HG03469 (cell line): ENCODE results near the gene KRT80.

Experiments
- ATAC-seq: cut with Tn5 transposase; IDR thresholded peaks from one replicate; pipeline ENCODE4 v1.9.1; 2021; ENCODE audit warnings: mild to moderate bottlenecking, moderate library complexity, moderate number of reproducible peaks; ENCODE audit not compliant: unreplicated experiment

Gene KRT80

DNA sequence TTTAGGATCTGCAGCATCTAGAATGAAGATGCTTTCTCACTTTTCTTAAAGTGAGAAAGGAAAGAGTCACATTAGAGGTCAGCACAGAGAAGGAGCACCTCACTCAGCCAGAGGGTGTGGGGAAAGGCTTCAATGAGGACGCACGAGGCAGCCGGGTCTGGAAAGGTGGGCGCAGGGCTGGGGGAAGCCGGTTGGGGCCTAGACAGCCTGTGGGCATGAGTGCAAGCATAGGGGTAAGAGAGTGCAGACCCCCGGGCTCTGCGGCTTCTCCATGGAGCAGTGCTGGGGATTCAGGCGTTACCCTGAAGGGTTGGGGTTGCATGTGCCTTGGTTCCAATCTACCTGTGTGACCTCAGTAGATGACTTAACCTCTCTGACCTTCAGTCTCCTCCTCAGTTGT, 49.9 kb downstream of the KRT80 start:
- no peak for ATAC-seq

GRCh38 chr12:52141306-52141705, 50.5 kb downstream of the KRT80 start:
- no peak for ATAC-seq

DNA sequence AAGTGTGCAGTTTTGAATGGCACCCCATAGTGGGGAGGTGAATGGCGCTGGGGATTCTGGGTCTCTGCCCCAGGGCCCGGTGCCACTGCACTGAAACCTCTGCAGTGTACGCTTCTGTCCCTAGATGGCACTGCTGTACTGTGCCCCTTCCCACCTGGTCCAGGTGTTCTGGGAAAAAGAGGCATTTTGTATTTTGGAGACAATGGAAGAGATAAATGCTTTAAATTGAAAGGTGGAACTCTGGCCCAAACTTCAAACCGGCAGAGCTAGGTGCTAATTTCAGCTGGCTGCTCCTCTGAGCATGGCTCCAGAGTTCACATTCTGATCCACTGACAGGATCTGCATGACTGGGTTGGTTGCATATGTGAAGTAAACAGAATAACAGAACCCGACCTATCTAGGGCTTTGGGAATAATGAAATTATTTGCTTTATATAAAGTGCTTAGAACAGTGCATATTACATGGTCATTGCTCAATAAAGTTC, 52.2 kb downstream of the KRT80 start:
- ATAC-seq: no peak

DNA sequence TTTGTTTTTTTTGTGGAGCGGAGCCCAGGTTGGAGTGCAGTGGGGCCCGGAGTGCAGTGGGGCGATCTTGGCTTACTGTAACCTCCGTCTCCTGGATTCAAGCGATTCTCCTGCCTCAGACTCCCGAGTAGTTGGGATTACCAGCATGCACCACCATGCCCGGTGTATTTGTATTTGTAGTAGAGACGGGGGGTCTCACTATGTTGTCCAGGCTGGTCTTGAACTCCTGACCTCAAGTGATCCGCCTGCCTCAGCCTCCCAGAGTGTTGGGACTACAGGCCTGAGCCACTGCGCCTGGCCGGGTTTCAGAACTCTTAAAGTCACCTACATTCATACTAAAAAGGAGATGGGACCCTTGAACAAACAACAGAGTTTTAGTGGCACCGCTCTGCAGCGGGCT, 52.7 kb downstream of the KRT80 start:
- ATAC-seq: no peak

DNA sequence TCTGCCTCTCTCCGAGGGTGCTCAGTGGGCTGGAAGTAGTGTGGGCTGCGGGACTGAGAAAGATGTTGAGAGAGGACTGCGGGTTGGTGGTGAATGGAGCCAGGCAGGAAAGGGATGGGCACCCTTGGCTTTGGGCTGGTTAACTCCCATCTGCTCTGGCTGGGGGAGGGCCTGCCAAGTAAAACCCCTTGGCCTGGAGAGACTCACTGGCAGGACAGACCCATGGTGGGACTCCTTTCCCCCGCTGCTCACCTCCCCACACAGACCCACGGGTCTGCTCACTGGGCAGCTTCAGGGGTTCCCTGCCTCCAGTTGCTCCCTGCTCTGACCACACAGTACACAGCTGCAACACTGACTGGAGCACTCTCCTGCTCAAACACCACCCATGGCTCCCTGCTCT, 54.1 kb downstream of the KRT80 start:
- ATAC-seq: no peak

GRCh38 chr12:52132754-52133161, 59.1 kb downstream of the KRT80 start:
- no peak for ATAC-seq

DNA sequence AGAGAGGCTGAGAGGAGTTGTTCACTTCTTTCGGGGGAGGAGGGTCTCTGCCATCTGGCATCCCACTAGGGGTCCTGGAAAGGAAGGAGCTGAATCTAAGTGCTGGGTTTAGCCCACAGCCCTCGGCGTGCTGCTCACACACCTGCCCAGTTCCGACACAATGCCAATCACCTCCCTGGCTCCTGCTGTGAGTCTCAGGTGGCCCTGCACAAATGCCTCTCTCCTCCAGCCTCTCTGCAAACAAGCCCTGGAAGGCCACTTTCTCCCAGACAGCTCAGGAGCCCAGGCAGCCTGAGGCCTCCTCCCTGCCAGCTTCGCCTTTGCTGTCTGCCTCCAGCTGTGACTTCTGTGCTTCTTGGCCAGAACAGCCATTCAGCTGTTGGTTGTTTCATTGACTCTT, 61.1 kb downstream of the KRT80 start:
- ATAC-seq: no peak

GRCh38 chr12:52127683-52128450, 63.9 kb downstream of the KRT80 start:
- no peak for ATAC-seq

DNA sequence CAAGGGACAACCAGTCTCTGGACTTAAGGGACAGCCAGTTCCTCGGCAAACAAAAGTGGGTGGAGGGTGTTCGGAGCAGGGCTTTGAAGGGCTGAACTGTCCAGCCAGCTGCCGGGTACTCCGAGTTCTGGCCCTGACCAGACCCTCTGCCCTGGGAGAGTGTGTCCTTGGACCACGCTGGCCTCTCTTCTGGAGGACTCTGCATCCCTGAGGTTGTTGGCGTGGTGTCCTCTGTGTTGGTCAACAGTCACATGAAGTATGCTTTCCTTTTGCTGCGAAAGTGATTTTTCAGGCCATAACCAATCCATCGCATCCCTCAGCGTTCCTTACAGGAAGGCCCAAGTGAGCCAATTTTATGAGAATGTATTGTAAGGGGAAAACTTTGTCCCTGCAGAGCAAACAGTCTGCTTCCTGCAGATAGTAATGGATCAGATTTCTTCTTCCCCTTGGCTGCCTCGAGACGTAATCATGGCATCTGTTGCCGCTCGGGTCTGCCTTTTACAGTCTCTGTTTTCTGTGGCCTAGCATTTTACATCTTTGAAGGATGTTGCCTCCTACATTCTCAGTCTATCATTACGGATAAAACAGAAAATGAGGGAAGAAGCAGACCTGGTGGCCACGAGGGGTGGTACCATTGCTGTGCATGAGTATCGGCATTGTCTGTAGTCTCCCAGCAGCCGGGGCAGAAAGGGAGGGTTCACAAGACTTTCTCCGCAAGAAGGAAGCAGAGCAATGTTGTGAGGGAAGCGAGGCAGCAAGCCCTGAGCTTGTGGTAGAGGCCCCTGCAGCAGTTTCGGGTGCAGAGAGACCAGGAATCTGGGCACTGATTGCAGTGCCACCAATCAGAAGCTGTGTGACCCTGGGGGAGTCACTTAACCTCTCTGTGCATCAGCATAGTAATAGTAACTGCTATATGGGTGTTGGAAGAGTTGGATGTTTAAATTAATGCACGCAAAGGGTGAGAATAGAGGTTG, 64.9 kb downstream of the KRT80 start:
- ATAC-seq: no peak

DNA sequence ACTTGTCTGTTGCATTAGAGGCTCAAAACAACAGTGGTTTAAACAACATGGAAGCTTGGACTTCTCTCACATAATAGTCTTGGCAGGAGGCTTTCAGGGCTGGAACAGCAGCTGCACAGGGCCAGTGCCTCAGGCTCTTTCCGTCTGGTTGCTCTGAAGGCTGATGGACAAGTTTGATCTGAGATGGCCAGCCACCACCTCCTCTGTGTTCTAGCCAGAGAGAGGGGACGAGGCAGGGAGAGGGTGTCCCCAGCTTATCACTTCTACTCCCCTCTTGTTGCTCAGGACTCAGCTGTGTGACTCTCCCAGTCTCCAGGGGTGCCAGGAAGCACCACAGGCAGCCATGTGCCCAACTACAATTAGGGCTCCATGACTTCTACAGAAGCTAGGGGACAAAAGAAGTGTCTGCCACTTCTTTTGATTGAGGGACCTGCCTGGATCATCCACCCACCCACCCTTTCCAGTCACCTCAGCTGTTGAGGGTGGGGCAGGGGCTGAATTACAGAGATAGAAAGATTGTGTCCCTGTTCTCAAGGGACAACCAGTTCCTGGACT, 65.7 kb downstream of the KRT80 start:
- ATAC-seq: no peak

DNA sequence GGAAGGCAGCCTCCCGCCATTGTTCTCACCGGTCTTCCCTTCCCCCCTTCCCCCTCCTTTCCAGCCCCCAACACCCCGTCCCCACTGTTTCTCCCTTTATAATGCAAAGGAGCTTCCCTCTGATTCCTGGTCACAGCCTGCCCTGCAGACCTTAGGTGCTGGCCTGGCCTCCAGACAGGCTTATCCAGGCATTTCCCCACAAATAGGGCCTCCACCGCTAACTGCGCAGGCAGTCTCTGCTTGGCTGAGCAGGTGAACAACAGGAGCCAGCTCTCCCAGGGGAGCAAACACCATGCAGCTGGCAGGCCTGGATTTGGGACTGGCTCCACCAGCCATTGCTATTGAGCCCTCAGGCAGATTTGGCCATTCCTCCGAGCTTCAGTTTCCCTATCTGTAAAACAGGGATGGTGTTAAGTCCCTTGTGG, 66.3 kb downstream of the KRT80 start:
- no peak for ATAC-seq

DNA sequence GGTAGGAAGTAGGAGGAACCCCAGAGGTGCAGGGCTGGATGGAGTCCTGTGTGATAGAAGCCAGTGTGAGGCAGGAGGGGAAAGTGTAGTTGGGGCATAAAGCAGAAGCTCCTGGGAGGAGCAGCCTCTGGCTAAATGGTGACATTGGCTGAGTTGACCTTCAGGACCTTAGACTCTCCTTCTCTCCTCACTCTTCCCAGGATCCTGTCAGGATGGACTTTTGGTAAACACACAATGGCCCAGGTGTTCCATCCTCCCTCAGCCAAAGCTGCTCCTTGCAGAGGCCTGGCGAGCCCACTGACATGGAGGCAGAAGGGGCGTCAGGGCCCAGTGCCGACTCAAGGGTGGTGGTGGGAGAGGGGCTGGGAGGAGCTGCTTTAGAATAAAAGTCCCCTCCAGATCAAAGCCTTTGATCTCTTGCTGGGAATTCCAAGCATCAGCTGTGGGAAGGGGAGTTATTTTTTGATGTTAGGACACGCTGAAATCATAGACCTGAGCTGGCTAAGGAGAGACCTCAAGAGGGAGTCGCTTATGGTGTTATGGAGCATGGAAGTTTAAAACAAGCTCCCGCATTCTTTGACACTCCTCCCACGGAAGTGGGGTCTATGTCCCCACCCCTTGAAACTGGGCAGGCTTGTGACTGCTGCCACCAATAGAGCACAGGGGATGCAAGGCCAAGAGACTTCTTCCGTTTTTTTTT, 68.2 kb downstream of the KRT80 start:
- ATAC-seq: no peak

GRCh38 chr12:52122904-52123303, 68.9 kb downstream of the KRT80 start:
- no peak for ATAC-seq

GRCh38 chr12:52122540-52122871, 69.3 kb downstream of the KRT80 start:
- ATAC-seq: no peak

- ATAC-seq: no peak
Measured at GRCh38 chr12:52121824-52122539, 69.8 kb downstream of the KRT80 start.

DNA sequence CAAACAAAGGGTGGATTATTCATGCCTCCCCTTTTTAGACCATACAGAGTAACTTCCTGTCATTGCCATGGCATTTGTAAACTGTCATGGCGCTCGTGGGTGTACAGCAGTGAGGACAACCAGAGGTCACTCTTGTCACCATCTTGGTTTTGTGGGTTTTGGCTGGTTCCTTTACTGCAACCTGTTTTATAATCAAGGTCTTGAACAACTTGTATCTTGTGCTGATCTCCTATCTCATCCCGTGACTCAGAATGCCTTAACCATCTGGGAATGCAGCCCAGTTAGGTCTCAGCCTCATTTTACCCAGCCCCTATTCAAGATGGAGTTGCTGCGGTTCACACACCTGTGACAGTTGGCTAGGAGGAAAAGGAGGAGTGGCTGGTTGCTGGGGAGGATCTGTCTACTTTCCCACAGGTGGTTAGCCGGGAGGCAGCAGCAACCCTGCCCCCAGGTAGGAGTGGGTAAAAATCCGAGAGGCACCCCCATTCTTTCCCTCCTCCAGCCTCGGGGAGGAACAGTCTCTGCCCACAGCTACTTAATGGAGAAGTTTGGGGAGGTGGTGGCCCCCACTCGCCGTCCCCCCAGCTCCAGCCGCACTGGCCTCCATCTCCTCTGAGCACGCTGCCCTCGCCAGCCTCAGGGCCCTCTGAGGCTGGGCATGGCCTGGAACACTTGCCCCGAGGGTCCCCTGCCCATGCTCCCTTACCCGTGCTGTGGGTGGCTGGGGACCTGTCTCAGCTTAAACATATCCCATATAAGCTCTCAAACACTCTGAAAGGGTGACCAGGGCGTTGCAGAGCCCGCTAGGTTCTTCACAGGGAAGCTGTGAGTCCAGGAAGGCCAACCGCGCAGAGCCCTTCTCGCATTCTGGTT, 70.6 kb downstream of the KRT80 start:
- ATAC-seq: no peak

- no peak for ATAC-seq
Measured at GRCh38 chr12:52119398-52120254, 72.2 kb downstream of the KRT80 start.
